ENCODE data around the gene CCDC13.

GRCh38 chr3:42771271-42771670, 1.8 kb downstream of the CCDC13 start:
- TF ChIP-seq EZH2phosphoT487 (IDR thresholded peaks at IDR 0.05; ENCODE audit: insufficient read depth, low read depth) (no peak), EZH2 (IDR thresholded peaks at IDR 0.05; ENCODE audit: insufficient read depth, poor library complexity, severe bottlenecking) (no peak)

Data from GM23248 (cell line).